ENCODE data around the gene PLXND1. TPM values are rescaled to one million over a fixed set of nuclear protein-coding genes. Genes with fewer than 3 reads are reported as not detected.

The PLXND1 gene
- total RNA-seq, 2 donors from 2014 or later, result 207 to 246 TPM

GRCh38 chr3:129575233-129575996, 31.1 kb downstream of the PLXND1 start:
- H3K4me1 ChIP-seq (ENCODE audit: control insufficient read depth in 1 of 2, low read depth in 2 of 2), result no peaks in the 10 kb centered on the region
- no peaks in the 10 kb centered on the region for H3K9me3 ChIP-seq
- DNase-seq (ENCODE audit: low spot score), result no peak
- H3K4me3 ChIP-seq, result no peak overlapping the region
- H3K27me3 ChIP-seq (replicated peaks; ENCODE audit: insufficient read depth), result no peaks in the 10 kb centered on the region
- no peak for TF ChIP-seq CTCF (IDR thresholded peaks at IDR 0.05)
- no peak for ATAC-seq (ENCODE audit: insufficient number of reproducible peaks, low FRiP score, low read depth)
- no peak overlapping the region for H3K27ac ChIP-seq
- peaks cover 33% of the 10 kb centered on the region for H3K36me3 ChIP-seq

- no peaks in the 10 kb centered on the region for H3K9me3 ChIP-seq
- DNase-seq (ENCODE audit: low spot score) (no peak), ATAC-seq (ENCODE audit: insufficient number of reproducible peaks, low FRiP score, low read depth) (no peak)
- H3K27me3 ChIP-seq (replicated peaks; ENCODE audit: insufficient read depth), result no peaks in the 10 kb centered on the region
- H3K4me3 ChIP-seq, result no peak overlapping the region
- peaks cover 40% of the 10 kb centered on the region for H3K36me3 ChIP-seq
- H3K27ac ChIP-seq, result no peak overlapping the region
- no peaks in the 10 kb centered on the region for H3K4me1 ChIP-seq (ENCODE audit: control insufficient read depth in 1 of 2, low read depth in 2 of 2)
- TF ChIP-seq CTCF (IDR thresholded peaks at IDR 0.05), result no peak
Measured at GRCh38 chr3:129574206-129574605, 32.3 kb downstream of the PLXND1 start.

- DNase-seq (ENCODE audit: low spot score) (no peak), ATAC-seq (ENCODE audit: insufficient number of reproducible peaks, low FRiP score, low read depth) (no peak)
- H3K4me1 ChIP-seq (ENCODE audit: control insufficient read depth in 1 of 2, low read depth in 2 of 2), result no peaks in the 10 kb centered on the region
- H3K9me3 ChIP-seq, result no peaks in the 10 kb centered on the region
- no peak overlapping the region for H3K4me3 ChIP-seq
- H3K27ac ChIP-seq, result no peak overlapping the region
- peaks cover 44% of the 10 kb centered on the region for H3K36me3 ChIP-seq
- H3K27me3 ChIP-seq (replicated peaks; ENCODE audit: insufficient read depth), result no peaks in the 10 kb centered on the region
- no peak for TF ChIP-seq CTCF (IDR thresholded peaks at IDR 0.05)
Measured at GRCh38 chr3:129573493-129573892, 33.0 kb downstream of the PLXND1 start.

GRCh38 chr3:129572603-129573002, 33.9 kb downstream of the PLXND1 start:
- DNase-seq (ENCODE audit: low spot score) (no peak), ATAC-seq (ENCODE audit: insufficient number of reproducible peaks, low FRiP score, low read depth) (no peak)
- no peak for TF ChIP-seq CTCF (IDR thresholded peaks at IDR 0.05)
- H3K27ac ChIP-seq, result no peak overlapping the region
- H3K36me3 ChIP-seq, result peaks cover 45% of the 10 kb centered on the region
- H3K27me3 ChIP-seq (replicated peaks; ENCODE audit: insufficient read depth), result no peaks in the 10 kb centered on the region
- H3K4me3 ChIP-seq, result no peak overlapping the region
- no peaks in the 10 kb centered on the region for H3K4me1 ChIP-seq (ENCODE audit: control insufficient read depth in 1 of 2, low read depth in 2 of 2)
- no peaks in the 10 kb centered on the region for H3K9me3 ChIP-seq

GRCh38 chr3:129571605-129572547, 34.6 kb downstream of the PLXND1 start:
- H3K27ac ChIP-seq, result no peak overlapping the region
- no peaks in the 10 kb centered on the region for H3K4me1 ChIP-seq (ENCODE audit: control insufficient read depth in 1 of 2, low read depth in 2 of 2)
- H3K4me3 ChIP-seq, result no peak overlapping the region
- no peak for TF ChIP-seq CTCF (IDR thresholded peaks at IDR 0.05)
- H3K27me3 ChIP-seq (replicated peaks; ENCODE audit: insufficient read depth), result no peaks in the 10 kb centered on the region
- H3K9me3 ChIP-seq, result no peaks in the 10 kb centered on the region
- H3K36me3 ChIP-seq, result peaks cover 52% of the 10 kb centered on the region
- no peak for DNase-seq (ENCODE audit: low spot score)
- ATAC-seq (ENCODE audit: insufficient number of reproducible peaks, low FRiP score, low read depth), result no peak

Measured in thoracic aorta (tissue), 2 donors.